Adrenal gland (tissue), 5 donors: Measurements from ENCODE around the gene GNG3.

ENCODE experiments used
- CTCF ChIP-seq, 6 experiments: fragments of 450-650 bp in 4 of 6; fragments of 200-600 bp in 2 of 6; sonication (generic) in 1 of 6; IDR thresholded peaks; 1 replicate in 5 of 6; 2 replicates in 1 of 6; pipeline versions ENCODE4 v1.5.1 to v1.8.0; 2016 to 2021; ENCODE audit warnings: antibody characterized with exemption in 6 of 6, mild to moderate bottlenecking in 2 of 6, moderate library complexity in 1 of 6
- POLR2A ChIP-seq, 2 donors: fragments of 450-650 bp; IDR thresholded peaks; one replicate each; pipeline ENCODE4 v1.6.1; 2017; ENCODE audit warnings: antibody characterized with exemption in 2 of 2, mild to moderate bottlenecking in 2 of 2, moderate library complexity in 1 of 2
- donor health status: DM: no; HTN: no; CAD: no.

- TF ChIP-seq CTCF (IDR thresholded peaks at IDR 0.05) (no peak), POLR2A (IDR thresholded peaks at IDR 0.05) (no peak)
Measured at GRCh38 chr11:62737196-62737595, 29.7 kb downstream of the GNG3 start.
